MM.1S (cell line): ENCODE data around the gene PRR15L.

Experiments
- DNase-seq: peaks from one replicate; pipeline ENCODE4 v3.0.0-alpha.2; 2015
- H2AFZ ChIP-seq: fragments of 300-600 bp; sonication (generic); 2 replicates; pipeline ENCODE4 v1.6.0; 2016; ENCODE audit warnings: antibody characterized with exemption, low read length
- H3F3A ChIP-seq: fragments of 300-600 bp; sonication (generic); 2 replicates; pipeline ENCODE4 v1.6.1; 2016; ENCODE audit warnings: mild to moderate bottlenecking, antibody characterized with exemption, low read length, moderate library complexity, mixed read lengths; ENCODE audit not compliant: insufficient read depth
- H3K27ac ChIP-seq: fragments of 300-600 bp; sonication (generic); 2 replicates; pipeline ENCODE4 v1.5.1; 2016; ENCODE audit warnings: mild to moderate bottlenecking, low read length
- H3K27me3 ChIP-seq: fragments of 300-600 bp; sonication (generic); replicated peaks from 2 replicates; pipeline ENCODE4 v1.6.0; 2016; ENCODE audit warnings: low read length; ENCODE audit not compliant: insufficient read depth
- H3K36me3 ChIP-seq: fragments of 300-600 bp; sonication (generic); replicated peaks from 2 replicates; pipeline ENCODE4 v1.6.1; 2016; ENCODE audit warnings: mild to moderate bottlenecking, low read length, mixed read lengths; ENCODE audit not compliant: insufficient read depth
- H3K4me1 ChIP-seq: fragments of 300-600 bp; sonication (generic); 2 replicates; pipeline ENCODE4 v1.6.1; 2016; ENCODE audit warnings: low read length, mixed read lengths
- H3K4me2 ChIP-seq: fragments of 300-600 bp; sonication (generic); 2 replicates; pipeline ENCODE4 v1.6.0; 2016; ENCODE audit warnings: low read depth, low read length
- H3K4me3 ChIP-seq: fragments of 300-600 bp; sonication (generic); 2 replicates; pipeline ENCODE4 v1.5.1; 2016; ENCODE audit warnings: low read length, mixed read lengths
- H3K79me2 ChIP-seq: fragments of 300-600 bp; sonication (generic); 2 replicates; pipeline ENCODE4 v1.6.1; 2016; ENCODE audit warnings: mixed run types, low read length, mixed read lengths
- H3K9ac ChIP-seq: fragments of 300-600 bp; sonication (generic); 2 replicates; pipeline ENCODE4 v1.6.1; 2016; ENCODE audit warnings: low read length, mixed read lengths
- H3K9me2 ChIP-seq: fragments of 300-600 bp; sonication (generic); replicated peaks from 2 replicates; pipeline ENCODE4 v1.6.1; 2016; ENCODE audit warnings: mild to moderate bottlenecking, low read length, mixed read lengths; ENCODE audit not compliant: insufficient read depth
- H3K9me3 ChIP-seq: fragments of 300-600 bp; sonication (generic); replicated peaks from 2 replicates; pipeline ENCODE4 v1.6.1; 2016; ENCODE audit warnings: mild to moderate bottlenecking, low read length, mixed read lengths; ENCODE audit not compliant: insufficient read depth
- H4K20me1 ChIP-seq: fragments of 300-600 bp; sonication (generic); 2 replicates; pipeline ENCODE4 v1.6.1; 2016; ENCODE audit warnings: mild to moderate bottlenecking, low read length, moderate library complexity, mixed read lengths; ENCODE audit not compliant: insufficient read depth
- EZH2 ChIP-seq: fragments of 300-600 bp; sonication (generic); optimal IDR thresholded peaks from 2 replicates; pipeline ENCODE3; 2017; ENCODE audit warnings: low read depth, mild to moderate bottlenecking, antibody characterized with exemption, low read length, mixed read lengths
- EZH2phosphoT487 ChIP-seq: fragments of 300-600 bp; sonication (generic); IDR thresholded peaks from 2 replicates; pipeline ENCODE4 v1.6.1; 2018; ENCODE audit warnings: antibody characterized with exemption, low read length
- TF ChIP-seq, protein P1 (sequence below): fragments of 300-600 bp; sonication (generic); IDR thresholded peaks from 2 replicates; pipeline ENCODE4 v1.5.1; 2016; ENCODE audit warnings: antibody characterized with exemption, low read length, mixed read lengths

PRR15L gene

DNA sequence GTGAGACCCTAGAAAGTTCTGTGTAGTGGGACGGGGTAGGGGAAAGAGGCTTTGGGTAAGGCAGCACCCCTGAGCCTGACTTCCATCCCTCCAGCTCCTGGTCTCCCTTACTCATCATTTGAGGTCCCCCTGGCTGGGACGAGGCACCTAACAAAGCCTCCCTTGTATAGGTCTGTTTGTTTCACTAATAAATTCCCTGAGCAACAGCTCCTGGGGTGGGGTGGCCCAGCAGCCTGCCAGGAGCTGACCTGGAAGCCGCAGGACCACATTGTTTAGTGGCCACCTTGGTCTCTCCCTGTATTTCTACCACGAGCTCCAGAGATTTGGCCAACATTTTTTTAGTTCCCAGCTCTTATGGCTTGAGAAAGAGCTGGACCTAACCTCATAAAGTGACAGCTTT, 7.2 kb downstream of the PRR15L start:
- Histone ChIP-seq H3K27ac (peak overlapping the region; percentile 63; the same call in 1 of the 2 replicates), H3K4me1 (peaks cover 29% of the 10 kb centered on the region), H4K20me1 (no peaks in the 10 kb centered on the region)

DNA sequence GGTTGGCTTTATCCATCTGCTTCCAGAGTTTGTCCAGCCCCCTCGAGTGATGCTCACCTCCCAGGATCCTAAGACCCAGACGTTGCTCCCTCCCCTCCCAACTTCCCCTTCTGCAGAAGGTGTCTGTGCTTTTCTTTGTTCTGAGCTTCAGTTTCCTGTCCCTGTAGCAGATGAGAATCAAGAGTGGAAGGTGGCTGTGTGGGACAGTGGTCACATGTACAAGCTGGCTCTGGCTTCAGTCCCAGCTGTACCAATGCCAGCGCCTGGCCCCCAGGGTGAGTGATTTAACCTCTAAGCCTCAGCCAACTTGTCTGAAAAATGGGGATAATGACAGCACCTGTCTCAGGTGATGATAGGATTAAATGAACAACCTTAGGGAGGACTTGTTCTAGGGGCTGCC, 7.7 kb downstream of the PRR15L start:
- Histone ChIP-seq H3K4me3 (peak overlapping the region; percentile 41), H3K4me1 (peaks cover 29% of the 10 kb centered on the region), H3F3A (peaks cover 26% of the 10 kb centered on the region), H3K9ac (no peak overlapping the region), H3K79me2 (no peaks in the 10 kb centered on the region), H3K36me3 (no peaks in the 10 kb centered on the region), H3K4me2 (peak overlapping the region; percentile 84), H3K9me2 (no peaks in the 10 kb centered on the region), H3K27me3 (no peaks in the 10 kb centered on the region), H4K20me1 (no peaks in the 10 kb centered on the region), H3K9me3 (no peaks in the 10 kb centered on the region), H2AFZ (no peak overlapping the region), H3K27ac (peak overlapping the region; percentile 63; the same call in 1 of the 2 replicates)
- DNase-seq = peak; percentile 69
- TF ChIP-seq EZH2phosphoT487 (no peak), EZH2 (no peak)

More for the DNA sequence above, 7.2 kb downstream of the PRR15L start:
- H3F3A ChIP-seq = peaks cover 24% of the 10 kb centered on the region
- H3K27me3 ChIP-seq = no peaks in the 10 kb centered on the region
- no peak overlapping the region for H3K9ac ChIP-seq
- peak overlapping the region; percentile 84; the same call in 1 of the 2 replicates for H3K4me2 ChIP-seq
- no peak for DNase-seq
- no peaks in the 10 kb centered on the region for H3K36me3 ChIP-seq
- H3K79me2 ChIP-seq = no peaks in the 10 kb centered on the region
- no peaks in the 10 kb centered on the region for H3K9me2 ChIP-seq
- TF ChIP-seq EZH2 (no peak), EZH2phosphoT487 (no peak)
- TF ChIP-seq, protein P1, sequence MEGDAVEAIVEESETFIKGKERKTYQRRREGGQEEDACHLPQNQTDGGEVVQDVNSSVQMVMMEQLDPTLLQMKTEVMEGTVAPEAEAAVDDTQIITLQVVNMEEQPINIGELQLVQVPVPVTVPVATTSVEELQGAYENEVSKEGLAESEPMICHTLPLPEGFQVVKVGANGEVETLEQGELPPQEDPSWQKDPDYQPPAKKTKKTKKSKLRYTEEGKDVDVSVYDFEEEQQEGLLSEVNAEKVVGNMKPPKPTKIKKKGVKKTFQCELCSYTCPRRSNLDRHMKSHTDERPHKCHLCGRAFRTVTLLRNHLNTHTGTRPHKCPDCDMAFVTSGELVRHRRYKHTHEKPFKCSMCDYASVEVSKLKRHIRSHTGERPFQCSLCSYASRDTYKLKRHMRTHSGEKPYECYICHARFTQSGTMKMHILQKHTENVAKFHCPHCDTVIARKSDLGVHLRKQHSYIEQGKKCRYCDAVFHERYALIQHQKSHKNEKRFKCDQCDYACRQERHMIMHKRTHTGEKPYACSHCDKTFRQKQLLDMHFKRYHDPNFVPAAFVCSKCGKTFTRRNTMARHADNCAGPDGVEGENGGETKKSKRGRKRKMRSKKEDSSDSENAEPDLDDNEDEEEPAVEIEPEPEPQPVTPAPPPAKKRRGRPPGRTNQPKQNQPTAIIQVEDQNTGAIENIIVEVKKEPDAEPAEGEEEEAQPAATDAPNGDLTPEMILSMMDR = no peak
- H3K4me3 ChIP-seq = no peak overlapping the region
- H2AFZ ChIP-seq = no peak overlapping the region
- H3K9me3 ChIP-seq = no peaks in the 10 kb centered on the region

DNA sequence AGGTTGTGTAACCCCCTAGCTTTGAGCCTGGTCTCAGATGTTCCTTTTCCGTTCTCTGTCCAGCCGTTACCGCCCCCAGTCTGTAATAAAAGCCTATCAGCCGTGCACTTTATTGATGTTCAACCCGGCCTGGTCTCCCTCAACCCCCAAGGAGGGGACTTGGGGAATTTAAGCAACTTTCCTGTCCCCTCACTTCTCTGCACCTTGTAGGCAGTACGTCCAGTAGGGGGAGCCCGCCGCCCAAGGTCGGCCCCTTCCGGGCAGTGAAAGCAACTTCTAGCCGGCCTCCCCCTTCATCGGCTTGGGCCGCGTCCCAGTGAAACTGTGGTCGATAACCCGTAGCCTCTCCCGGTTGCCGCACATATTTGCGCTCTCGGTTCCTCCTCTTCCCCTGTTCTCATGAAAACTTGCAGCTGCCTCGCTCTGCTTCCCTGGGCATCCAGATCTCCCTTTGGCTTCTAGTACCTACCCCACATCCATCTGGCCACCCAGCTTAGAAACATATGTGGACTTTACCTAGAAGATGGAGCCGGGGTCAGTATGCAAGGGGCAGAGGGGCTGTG, 8.4 kb downstream of the PRR15L start:
- Histone ChIP-seq H3F3A (peaks cover 26% of the 10 kb centered on the region), H2AFZ (peak overlapping the region; percentile 25; the same call in 1 of the 2 replicates), H3K9me3 (no peaks in the 10 kb centered on the region), H3K9me2 (no peaks in the 10 kb centered on the region), H3K4me3 (peak overlapping the region; percentile 41), H3K27ac (peak overlapping the region; percentile 63; the same call in 1 of the 2 replicates), H3K4me2 (peak overlapping the region; percentile 84), H3K36me3 (no peaks in the 10 kb centered on the region), H3K4me1 (peaks cover 29% of the 10 kb centered on the region), H3K9ac (no peak overlapping the region; the same call in 1 of the 2 replicates), H4K20me1 (no peaks in the 10 kb centered on the region), H3K79me2 (no peaks in the 10 kb centered on the region), H3K27me3 (no peaks in the 10 kb centered on the region)
- peak; percentile 79 for DNase-seq
- TF ChIP-seq, protein P1 = peak; percentile 92
- TF ChIP-seq EZH2phosphoT487 (no peak), EZH2 (no peak)

DNA sequence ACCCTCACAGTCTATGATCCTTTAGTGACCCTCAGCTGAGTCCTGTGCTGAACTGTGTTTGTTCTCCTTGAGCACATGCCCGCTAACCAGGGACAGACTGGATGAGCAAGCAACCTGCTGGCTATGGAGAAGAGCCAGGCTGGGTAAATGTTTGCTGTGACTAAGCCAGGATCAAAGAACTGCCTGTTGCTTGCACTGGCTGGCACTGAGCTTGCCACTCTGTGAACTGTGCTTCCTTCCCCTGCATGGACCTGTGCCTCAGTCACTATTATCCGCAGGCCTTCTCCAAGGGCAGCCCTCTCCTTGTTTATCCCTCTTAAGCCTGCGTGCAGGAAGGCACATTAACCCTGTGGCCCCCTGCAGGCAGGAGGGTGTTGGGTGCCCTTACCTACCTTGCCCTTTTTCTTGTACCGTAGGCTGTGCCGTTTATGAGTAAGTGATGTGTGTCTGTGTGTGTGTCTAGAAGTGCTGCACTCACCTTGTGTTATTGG, 8.9 kb downstream of the PRR15L start:
- H2AFZ ChIP-seq = no peak overlapping the region
- no peaks in the 10 kb centered on the region for H3K9me2 ChIP-seq
- H3K4me1 ChIP-seq = peaks cover 29% of the 10 kb centered on the region
- TF ChIP-seq, protein P1 = no peak
- TF ChIP-seq EZH2 (no peak), EZH2phosphoT487 (no peak)
- no peaks in the 10 kb centered on the region for H4K20me1 ChIP-seq
- no peaks in the 10 kb centered on the region for H3K27me3 ChIP-seq
- H3K9ac ChIP-seq = no peak overlapping the region
- H3K9me3 ChIP-seq = no peaks in the 10 kb centered on the region
- H3K36me3 ChIP-seq = no peaks in the 10 kb centered on the region
- H3F3A ChIP-seq = peaks cover 26% of the 10 kb centered on the region
- H3K79me2 ChIP-seq = peaks cover under 1% of the 10 kb centered on the region; the same call in 1 of the 2 replicates
- H3K4me2 ChIP-seq = peak overlapping the region; percentile 84; the same call in 1 of the 2 replicates
- H3K27ac ChIP-seq = peak overlapping the region; percentile 63; the same call in 1 of the 2 replicates
- no peak for DNase-seq
- no peak overlapping the region for H3K4me3 ChIP-seq
